Esophagus muscularis mucosa (tissue), 4 donors: ENCODE results near the gene PLEKHA5.

ENCODE experiments used
- CTCF ChIP-seq, 3 experiments: fragments of 200-600 bp in 2 of 3; fragments of 450-650 bp in 1 of 3; sonication (generic) in 2 of 3; IDR thresholded peaks; one replicate each; pipeline ENCODE4 v1.5.1; 2017 to 2019; ENCODE audit warnings: antibody characterized with exemption in 3 of 3, mild to moderate bottlenecking in 2 of 3, moderate library complexity in 1 of 3
- EP300 ChIP-seq: sonication (generic); formaldehyde crosslinking; IDR thresholded peaks from one replicate; pipeline ENCODE4 v1.6.1; 2017; ENCODE audit warnings: antibody characterized with exemption
- POLR2A ChIP-seq: fragments of 450-650 bp; IDR thresholded peaks from one replicate; pipeline ENCODE4 v1.6.1; 2017; ENCODE audit warnings: antibody characterized with exemption, moderate library complexity, mild to moderate bottlenecking, low read depth
- POLR2AphosphoS5 ChIP-seq, 2 donors: sonication (generic); formaldehyde crosslinking; IDR thresholded peaks; one replicate each; pipeline ENCODE4 v1.6.1; 2017; ENCODE audit warnings: antibody characterized with exemption in 2 of 2

GRCh38 chr12:19140381-19141236, 11.1 kb downstream of the PLEKHA5 start:
- no peak for TF ChIP-seq CTCF (IDR thresholded peaks at IDR 0.05)
- no peak for TF ChIP-seq POLR2A
- no peak for TF ChIP-seq EP300
- TF ChIP-seq POLR2AphosphoS5 (IDR thresholded peaks at IDR 0.05): no peak
